Neuron (in vitro differentiated cells): ENCODE measurements around the gene IP6K3.

Experiments
- H2AFZ ChIP-seq: one replicate; pipeline ENCODE4 v1.6.1; 2013; ENCODE audit warnings: low read depth, mild to moderate bottlenecking, inconsistent platforms, low read length, moderate library complexity
- H3K27me3 ChIP-seq: one replicate; pipeline ENCODE4 v1.6.1; 2013; ENCODE audit warnings: low read length; ENCODE audit not compliant: insufficient read depth
- H3K36me3 ChIP-seq: one replicate; pipeline ENCODE4 v1.6.1; 2013; ENCODE audit warnings: low read length; ENCODE audit not compliant: insufficient read depth
- H3K4me1 ChIP-seq: one replicate; pipeline ENCODE4 v1.6.1; 2013; ENCODE audit warnings: low read length; ENCODE audit not compliant: insufficient read depth
- H3K4me3 ChIP-seq: 2 replicates; pipeline ENCODE4 v1.5.1; 2013; ENCODE audit warnings: mild to moderate bottlenecking, low read length, moderate library complexity
- H3K9me3 ChIP-seq: one replicate; pipeline ENCODE4 v1.6.1; 2013; ENCODE audit warnings: low read length

Gene IP6K3

DNA sequence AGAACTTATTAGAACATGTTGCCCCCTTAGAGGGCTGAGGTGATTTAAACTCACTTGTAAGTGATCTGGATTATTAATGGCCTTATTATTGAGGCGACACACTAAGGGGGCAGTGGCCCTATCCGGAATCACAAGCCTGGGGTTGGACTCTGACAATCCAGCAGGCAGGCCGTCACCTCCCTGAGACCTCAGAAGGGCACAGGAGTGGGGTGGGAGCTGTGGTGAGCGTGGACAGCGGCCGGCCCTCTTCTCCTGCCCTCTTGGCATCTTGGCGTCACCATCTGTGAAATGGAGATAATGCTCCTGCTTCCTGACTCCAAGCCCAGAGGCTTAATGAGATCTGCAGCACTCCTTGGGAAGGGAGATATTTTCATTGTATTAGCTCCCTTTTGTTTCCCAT is 19.6 kb downstream of the IP6K3 start:
- H3K9me3 ChIP-seq: no peaks in the 10 kb centered on the region
- H2AFZ ChIP-seq: no peak overlapping the region
- peaks cover 17% of the 10 kb centered on the region for H3K27me3 ChIP-seq
- H3K4me1 ChIP-seq: no peaks in the 10 kb centered on the region
- no peak overlapping the region for H3K4me3 ChIP-seq
- H3K36me3 ChIP-seq: no peaks in the 10 kb centered on the region

DNA sequence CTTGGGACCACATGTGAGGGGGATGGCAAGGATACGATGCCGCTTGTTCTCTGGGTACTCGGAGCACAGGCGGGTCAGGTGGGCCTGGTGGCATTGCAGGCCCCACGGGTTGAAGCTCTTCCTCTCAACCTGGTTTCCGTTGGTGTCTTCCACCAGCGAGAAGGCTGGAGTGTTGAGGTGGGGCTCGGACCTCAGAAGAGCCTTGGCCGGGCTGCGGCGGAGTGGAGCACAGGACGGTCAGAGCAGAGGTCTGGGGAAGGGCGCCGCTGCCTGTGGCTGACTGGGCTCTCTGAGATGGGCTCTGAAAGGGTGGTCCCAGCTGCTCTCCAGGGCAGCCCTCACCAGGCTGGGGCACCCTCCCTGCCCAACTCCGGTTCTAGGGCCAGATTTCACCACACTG is 20.0 kb downstream of the IP6K3 start:
- peaks cover 19% of the 10 kb centered on the region for H3K27me3 ChIP-seq
- no peaks in the 10 kb centered on the region for H3K4me1 ChIP-seq
- no peak overlapping the region for H3K4me3 ChIP-seq
- H3K36me3 ChIP-seq: no peaks in the 10 kb centered on the region
- H2AFZ ChIP-seq: no peak overlapping the region
- no peaks in the 10 kb centered on the region for H3K9me3 ChIP-seq

DNA sequence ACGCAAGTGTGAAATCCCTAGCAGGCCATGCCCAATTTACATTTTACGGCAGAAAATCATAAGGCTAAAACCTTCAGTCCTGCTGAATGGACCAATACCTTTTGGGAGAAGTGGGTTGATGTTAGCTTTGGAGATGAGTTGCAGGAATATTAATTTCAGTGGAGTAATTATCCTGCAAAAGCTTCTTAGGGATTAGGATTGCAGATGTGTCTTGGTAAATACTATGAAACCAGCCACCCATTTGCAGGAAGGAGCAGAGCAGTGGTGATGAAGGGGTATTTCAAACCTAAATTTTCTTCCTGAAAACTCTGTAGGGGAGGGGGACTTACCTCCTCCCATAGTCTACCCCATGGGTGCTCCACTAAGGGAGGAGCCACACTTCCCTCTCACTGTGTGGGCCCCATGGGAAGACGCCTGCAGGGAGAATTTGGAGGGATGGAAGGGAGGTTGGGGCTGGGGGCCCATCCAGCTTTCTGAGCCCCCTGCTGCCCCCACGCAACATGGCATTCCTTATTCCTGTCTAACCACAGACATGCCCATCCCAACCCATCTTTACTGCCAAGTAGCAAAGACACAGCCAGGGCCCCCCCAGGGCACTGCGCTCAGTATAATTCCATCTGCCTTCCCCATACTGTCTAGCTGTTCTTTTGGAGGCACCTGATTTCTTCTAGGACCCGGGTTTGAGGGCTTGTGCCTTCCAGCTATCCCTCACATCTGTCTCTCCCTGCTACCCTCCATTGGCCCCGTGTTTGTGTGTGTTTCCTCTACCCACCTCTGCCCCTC is 20.6 kb downstream of the IP6K3 start:
- H3K36me3 ChIP-seq: no peaks in the 10 kb centered on the region
- H3K9me3 ChIP-seq: no peaks in the 10 kb centered on the region
- peaks cover 22% of the 10 kb centered on the region for H3K27me3 ChIP-seq
- no peaks in the 10 kb centered on the region for H3K4me1 ChIP-seq
- H3K4me3 ChIP-seq: no peak overlapping the region
- H2AFZ ChIP-seq: no peak overlapping the region

DNA sequence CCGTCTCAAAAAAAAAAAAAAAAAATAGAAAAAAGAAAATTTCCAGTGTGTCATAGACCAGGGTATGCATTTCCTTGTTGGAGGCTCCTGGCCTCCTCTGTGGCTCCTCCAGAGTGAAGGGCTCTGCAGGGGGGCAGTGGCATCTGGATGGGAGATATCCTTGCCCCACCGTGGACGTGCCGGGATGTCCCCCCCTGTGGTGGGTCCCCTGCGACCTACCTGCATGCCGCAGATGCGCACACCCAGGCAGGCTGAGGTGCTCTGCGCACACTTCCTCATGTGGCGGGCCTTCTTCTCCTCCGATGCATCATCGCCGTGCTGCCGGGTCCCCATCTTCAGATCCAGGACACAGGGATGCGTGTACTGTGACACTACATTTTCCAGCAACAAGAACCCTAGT is 21.5 kb downstream of the IP6K3 start:
- Histone ChIP-seq H3K4me1 (no peaks in the 10 kb centered on the region), H2AFZ (no peak overlapping the region), H3K27me3 (peaks cover 26% of the 10 kb centered on the region), H3K4me3 (no peak overlapping the region), H3K36me3 (no peaks in the 10 kb centered on the region), H3K9me3 (no peaks in the 10 kb centered on the region)

DNA sequence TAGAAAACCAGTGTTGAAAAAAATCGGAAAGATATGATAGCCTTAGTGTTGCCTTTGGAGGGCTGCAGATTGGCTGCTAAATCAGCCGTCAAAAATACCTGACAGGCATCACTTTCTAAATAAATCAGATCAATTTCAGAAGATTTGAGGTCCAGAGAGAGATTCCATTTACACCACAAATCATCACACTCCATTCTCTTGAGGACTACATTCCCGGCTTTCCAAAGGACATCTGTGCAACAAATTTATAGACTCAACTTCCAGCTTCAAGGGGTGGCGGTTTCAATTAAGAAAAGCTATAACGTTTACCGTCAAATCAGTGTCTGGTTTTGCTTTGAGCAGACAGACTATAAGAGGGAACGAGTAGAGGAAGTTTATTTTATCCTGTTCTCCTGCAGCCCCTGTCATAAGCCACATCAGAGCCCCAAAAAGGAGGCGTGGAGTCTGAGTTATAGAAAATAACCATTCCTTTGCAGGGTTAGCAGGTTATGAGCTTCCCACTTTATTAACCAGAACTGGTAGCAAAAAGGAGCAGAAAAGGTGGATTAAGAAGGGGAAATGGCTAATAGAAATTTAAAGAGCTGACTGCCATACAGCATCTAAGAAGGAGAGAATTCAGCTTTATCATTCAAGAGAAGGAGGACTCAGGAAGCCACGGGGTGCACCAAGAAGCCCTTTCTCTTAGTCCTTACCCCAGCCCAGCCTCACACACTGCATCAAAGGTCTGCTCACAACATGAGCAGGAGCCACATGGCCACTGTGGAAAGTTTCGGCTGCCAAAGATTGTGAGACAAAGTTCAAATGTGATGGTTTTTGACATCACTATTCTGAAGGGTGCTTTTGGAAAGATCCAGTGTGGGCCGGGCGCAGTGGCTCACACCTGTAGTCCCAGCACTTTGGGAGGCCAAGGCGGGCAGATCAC is 22.3 kb downstream of the IP6K3 start:
- peaks cover 30% of the 10 kb centered on the region for H3K27me3 ChIP-seq
- no peak overlapping the region for H3K4me3 ChIP-seq
- H2AFZ ChIP-seq: no peak overlapping the region
- no peaks in the 10 kb centered on the region for H3K4me1 ChIP-seq
- H3K9me3 ChIP-seq: no peaks in the 10 kb centered on the region
- H3K36me3 ChIP-seq: no peaks in the 10 kb centered on the region

DNA sequence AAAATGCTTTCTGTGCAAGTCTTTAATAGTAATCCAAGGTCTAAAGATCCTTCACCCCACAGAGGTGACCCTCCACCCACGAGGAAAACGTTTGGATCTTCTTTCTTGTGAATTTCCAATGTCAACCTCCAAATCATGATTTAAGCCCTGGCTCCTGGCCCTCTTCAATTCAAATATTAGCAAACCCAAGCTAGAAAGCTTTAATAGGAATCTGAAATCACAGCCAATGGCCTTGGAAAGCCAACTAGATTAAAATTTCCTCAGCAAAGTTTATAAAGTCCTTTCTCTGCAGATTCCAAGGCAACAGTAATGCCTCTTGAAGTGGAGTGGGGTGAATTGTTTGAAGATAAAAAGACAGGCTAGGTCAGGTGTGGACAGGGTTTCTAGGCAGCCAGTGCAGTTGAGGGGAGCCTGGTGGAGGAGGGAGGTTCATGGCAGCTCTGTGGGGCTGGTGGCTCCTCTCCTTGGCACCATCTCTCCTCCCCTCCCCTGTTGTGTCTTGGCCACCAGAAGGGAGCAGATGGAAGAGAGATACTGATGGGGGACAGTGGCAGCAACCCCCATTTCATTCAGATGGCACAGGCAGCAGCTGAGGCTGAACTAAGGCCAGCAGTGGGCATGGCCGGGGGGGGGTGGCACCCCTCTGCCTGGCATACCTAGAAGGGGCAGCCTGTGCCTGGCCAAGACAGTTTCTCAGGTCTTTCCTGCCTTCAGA is 23.2 kb downstream of the IP6K3 start:
- no peak overlapping the region for H3K4me3 ChIP-seq
- no peak overlapping the region for H2AFZ ChIP-seq
- H3K4me1 ChIP-seq: no peaks in the 10 kb centered on the region
- peaks cover 30% of the 10 kb centered on the region for H3K27me3 ChIP-seq
- no peaks in the 10 kb centered on the region for H3K36me3 ChIP-seq
- no peaks in the 10 kb centered on the region for H3K9me3 ChIP-seq

DNA sequence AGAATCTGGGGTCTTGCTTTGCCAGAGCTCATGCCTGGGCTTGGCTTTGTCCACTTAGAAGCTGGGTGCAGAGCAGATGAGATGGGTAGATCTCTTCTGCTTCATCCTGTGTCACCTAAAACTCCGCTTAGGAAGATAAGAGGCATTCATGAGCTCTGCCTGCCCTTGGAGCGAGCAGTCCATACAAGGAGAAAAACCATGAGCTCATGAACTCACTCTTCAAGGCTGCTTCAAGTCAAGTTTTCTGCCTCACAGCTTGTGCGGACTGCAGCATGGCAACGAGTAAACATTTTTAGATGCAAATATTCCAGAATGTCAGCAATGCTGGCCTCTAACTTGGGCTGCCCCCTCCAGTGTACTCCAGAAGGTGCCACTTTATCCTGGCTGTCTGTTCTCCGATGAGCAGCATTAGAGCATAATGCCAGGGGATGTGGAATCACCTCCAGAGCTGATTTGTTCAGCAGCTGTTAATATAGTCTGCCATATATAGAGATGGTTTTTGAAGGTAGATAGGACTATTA is 24.5 kb downstream of the IP6K3 start:
- Histone ChIP-seq H3K4me3 (no peak overlapping the region), H3K9me3 (no peaks in the 10 kb centered on the region), H2AFZ (no peak overlapping the region), H3K27me3 (peaks cover 27% of the 10 kb centered on the region), H3K4me1 (no peaks in the 10 kb centered on the region), H3K36me3 (no peaks in the 10 kb centered on the region)

DNA sequence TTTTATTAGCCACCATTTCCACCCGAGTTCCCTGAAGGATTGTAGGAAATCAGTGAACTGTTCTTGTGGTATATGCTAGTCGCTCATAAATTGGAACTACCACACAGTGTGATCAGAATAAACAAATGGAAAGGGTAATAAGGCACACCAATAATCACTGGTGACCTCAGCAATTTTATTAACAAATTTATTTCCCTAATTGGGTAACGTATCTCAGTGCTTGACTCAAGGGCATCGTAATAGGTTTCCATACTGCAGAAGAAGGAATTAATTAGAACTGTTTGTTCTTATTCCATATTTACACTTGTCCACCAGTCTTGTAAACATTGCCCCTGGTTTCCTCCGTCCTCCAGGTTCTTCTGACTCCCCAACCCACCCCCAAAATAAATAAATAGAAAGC is 25.2 kb downstream of the IP6K3 start:
- no peaks in the 10 kb centered on the region for H3K9me3 ChIP-seq
- peaks cover 27% of the 10 kb centered on the region for H3K27me3 ChIP-seq
- H2AFZ ChIP-seq: no peak overlapping the region
- H3K4me1 ChIP-seq: no peaks in the 10 kb centered on the region
- H3K36me3 ChIP-seq: no peaks in the 10 kb centered on the region
- no peak overlapping the region for H3K4me3 ChIP-seq

DNA sequence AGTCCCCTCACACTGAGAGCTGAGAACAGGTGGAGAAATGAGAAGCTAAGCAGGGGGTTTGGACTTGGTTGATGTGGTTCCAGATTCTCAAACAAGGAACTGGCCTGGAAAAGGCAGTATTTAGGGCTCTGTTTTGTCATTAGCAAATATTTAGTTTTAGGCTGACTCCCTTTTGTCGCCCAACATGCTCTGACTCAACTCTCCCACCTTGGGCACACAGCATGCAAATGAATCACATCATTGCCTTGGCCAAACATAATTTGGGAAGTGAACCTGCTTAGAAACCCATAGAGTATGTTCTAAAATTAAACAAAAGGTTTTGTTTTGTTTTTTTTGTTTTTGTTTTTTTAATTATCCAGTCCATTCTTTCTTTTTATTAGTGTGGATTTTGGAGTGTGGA is 25.7 kb downstream of the IP6K3 start:
- H3K4me1 ChIP-seq: no peaks in the 10 kb centered on the region
- H3K9me3 ChIP-seq: no peaks in the 10 kb centered on the region
- H3K4me3 ChIP-seq: no peak overlapping the region
- peaks cover 27% of the 10 kb centered on the region for H3K27me3 ChIP-seq
- H3K36me3 ChIP-seq: no peaks in the 10 kb centered on the region
- no peak overlapping the region for H2AFZ ChIP-seq

DNA sequence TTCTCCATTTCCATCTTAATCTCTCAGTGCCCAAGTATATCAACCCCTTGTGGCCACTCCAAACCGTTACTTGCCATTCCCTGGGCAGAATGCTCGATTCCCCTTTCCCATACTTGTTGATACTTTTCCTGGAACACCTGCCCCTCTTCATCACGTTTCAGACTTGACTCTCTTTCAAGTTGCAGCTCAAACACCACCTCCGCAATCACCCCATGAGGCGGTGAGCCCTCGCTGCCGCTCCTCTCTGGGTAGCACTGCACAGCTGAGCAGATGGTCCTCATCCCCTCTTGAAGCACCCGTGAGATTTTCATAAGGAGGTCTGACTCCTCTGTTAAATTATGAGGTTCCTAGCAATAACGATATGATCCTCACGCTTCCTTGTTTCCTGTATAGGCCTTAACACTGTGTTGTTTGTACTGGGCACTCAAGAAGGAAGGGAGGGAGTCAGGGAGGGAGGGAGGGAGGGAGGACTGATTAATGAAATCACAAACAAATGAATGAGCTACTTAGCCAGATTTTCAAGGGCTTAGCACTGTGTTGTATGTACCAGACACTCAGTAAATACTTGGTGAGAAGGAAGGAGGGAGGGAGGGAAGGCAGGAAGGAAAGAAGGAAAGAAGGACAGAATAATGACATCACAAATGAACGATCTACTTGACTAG is 27.2 kb downstream of the IP6K3 start:
- H3K4me3 ChIP-seq: no peak overlapping the region
- H3K36me3 ChIP-seq: no peaks in the 10 kb centered on the region
- H3K4me1 ChIP-seq: no peaks in the 10 kb centered on the region
- no peaks in the 10 kb centered on the region for H3K9me3 ChIP-seq
- peaks cover 27% of the 10 kb centered on the region for H3K27me3 ChIP-seq
- no peak overlapping the region for H2AFZ ChIP-seq

DNA sequence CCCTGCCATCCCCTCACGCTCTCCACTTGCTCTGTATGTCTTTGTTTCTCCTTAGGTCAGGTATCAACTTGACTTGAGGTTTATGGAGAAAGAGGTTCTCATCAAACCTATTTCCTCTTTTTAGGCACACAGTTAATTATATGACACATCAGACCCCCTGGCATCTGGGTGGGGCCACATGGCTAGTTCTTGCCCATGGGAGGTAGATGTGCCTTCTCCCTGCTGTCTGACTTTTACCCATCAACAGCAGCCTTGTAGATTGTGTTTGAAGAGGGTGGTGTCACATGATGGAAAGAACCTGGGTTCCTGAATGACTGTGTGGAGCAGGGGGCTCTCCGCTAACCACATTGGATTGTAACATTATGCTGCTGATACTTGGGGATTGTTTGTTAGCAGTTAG is 28.0 kb downstream of the IP6K3 start:
- Histone ChIP-seq H3K9me3 (no peaks in the 10 kb centered on the region), H3K4me1 (no peaks in the 10 kb centered on the region), H3K4me3 (no peak overlapping the region), H3K27me3 (peaks cover 23% of the 10 kb centered on the region), H3K36me3 (no peaks in the 10 kb centered on the region), H2AFZ (no peak overlapping the region)

DNA sequence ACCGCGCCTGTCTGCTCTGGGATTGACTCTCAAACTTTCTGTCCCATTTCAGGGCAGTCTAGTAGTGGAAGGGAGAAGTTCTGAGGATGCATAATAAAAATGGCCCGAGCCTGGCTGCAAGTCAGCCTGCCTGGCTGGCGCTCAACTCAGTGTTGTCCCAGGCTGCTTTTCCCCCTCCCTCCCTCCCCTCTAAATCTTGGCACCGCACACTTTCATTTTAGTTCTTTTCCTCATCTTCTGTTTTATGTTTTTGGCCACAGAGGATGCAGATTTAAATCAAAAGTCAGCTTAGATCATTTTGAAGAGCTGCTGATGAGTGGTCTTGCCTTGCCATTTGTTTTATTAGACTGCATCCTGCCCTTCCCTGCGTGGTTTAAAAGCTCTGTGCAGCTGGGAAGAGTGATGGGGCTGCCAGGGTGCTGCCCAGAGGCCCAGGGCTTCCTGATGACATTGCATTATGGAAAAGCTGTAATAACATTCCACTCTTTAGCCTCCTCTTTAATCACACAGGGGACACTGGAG is 28.7 kb downstream of the IP6K3 start:
- no peaks in the 10 kb centered on the region for H3K9me3 ChIP-seq
- no peaks in the 10 kb centered on the region for H3K4me1 ChIP-seq
- H3K4me3 ChIP-seq: no peak overlapping the region
- peaks cover 20% of the 10 kb centered on the region for H3K27me3 ChIP-seq
- no peak overlapping the region for H2AFZ ChIP-seq
- H3K36me3 ChIP-seq: no peaks in the 10 kb centered on the region
